Activated CD8-positive, alpha-beta memory T cell treated with anti-CD3 and anti-CD28 coated beads, Interleukin-2, amount 50 U/mL, for 1 hour (primary cell): ENCODE results near the gene ADCY5.

Source experiments
- DNase-seq: peaks from one replicate; pipeline ENCODE4 v3.0.0-alpha.2; 2020; ENCODE audit errors: extremely low read depth

The ADCY5 gene

DNA sequence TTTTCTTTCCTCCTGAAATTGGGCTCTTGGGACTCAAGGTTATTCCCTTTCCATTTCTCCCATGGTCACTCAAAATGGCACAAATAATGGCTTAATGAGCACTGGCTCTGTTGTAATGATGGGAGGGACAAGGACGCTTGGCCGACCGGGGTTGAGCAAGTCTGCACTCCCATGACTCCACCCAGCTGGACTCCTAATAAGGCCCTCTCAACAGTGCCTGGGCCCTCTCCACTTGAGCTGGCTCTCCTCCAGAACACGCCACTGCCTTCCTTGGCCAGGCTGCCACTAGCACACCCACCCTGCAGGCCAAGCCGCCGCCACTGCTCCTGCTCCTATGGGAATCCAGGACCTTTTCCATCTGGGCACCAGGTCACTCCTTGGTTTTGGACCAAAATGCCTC, 42.3 kb downstream of the ADCY5 start:
- DNase-seq, result no peak

- DNase-seq, result no peak
Observed at GRCh38 chr3:123405936-123406510, 42.9 kb downstream of the ADCY5 start.

- DNase-seq, result no peak
Observed at GRCh38 chr3:123405021-123405420, 43.9 kb downstream of the ADCY5 start.

- no peak for DNase-seq
Observed at GRCh38 chr3:123404391-123404790, 44.5 kb downstream of the ADCY5 start.

- DNase-seq, result no peak
Observed at GRCh38 chr3:123401836-123402530, 46.9 kb downstream of the ADCY5 start.

- DNase-seq, result no peak
Observed at GRCh38 chr3:123400169-123400568, 48.7 kb downstream of the ADCY5 start.

DNA sequence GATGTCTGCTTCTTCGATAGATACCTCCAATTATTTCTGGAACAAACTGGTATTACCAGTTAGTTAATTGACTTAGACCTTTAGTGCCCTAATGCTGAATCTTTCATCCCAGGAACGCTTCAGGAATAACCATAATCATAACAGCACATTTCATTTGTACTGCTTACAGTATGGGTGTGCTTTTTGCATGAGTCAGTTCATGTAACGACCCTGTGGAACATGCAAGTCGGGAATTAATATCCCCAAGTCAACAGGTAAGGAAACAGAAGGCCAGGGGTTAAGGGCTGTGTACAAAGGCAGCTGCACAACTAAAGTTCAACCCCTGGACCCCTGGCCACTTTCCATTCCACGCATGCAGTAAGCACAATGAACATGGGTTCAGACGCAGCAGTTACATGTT, 49.2 kb downstream of the ADCY5 start:
- DNase-seq, result no peak

GRCh38 chr3:123397921-123398785, 50.7 kb downstream of the ADCY5 start:
- no peak for DNase-seq

- no peak for DNase-seq
Observed at GRCh38 chr3:123397050-123397590, 51.8 kb downstream of the ADCY5 start.

DNA sequence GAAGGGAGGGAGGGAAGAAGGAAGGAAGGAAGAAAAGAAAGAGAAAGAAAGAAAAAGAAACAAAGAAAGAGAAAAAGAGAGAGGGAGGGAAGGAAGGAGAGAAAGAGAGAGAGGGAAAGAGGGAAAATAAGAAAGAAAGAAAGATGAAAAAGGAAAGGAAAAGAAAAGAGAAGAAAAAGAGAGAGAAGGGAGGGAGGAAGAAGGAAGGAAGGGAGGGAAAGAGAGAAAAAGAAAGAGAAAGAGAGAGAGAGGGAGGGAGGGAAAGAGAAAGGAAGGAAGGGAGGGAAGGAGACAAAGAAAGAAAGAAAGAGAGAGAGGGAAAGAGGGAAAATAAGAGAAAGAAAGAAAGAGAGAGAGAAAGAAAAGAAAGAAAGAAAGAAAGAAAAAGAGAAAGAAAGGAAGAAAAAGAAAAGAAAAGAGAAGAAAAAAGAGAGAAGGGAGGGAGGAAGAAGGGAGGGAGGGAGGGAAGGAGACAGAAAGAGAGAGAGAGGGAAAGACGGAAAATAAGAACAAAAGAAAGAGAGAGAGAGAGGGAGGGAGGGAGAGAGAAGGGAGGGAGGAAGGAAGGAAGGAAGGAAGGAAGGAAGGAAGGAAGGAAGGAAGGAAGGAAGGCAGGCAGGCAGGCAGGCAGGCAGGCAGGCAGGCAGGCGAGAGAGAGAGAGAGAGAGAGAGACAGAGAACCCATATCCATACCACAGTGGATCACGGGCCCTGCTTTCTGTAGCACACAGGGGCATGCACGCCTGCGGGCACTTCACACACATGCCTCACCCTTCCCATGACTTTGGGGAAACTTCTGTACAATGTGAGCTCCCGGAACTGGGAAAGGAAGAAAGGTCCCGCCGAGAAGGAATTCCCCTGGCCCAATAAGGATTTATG, 52.5 kb downstream of the ADCY5 start:
- DNase-seq, result no peak

DNA sequence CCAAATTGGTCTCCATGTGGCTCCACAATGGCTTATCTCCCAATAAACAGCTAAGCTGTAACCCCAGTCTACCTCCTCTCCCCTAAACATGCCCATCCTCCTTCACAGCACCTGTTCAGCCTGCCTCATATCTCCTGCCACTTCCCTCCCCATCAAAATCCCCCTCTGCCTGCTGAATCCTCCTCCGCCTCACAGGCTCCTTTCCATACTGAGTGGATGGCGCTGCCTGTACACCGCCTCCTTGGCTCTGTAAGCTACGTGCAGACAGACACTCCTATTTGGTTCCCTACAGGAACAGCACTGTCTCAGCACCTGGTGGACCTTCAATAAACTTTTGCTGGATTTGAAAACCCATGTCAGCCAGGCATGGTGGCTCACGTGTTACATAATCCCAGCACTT, 53.7 kb downstream of the ADCY5 start:
- no peak for DNase-seq

- no peak for DNase-seq
Observed at GRCh38 chr3:123394391-123395020, 54.4 kb downstream of the ADCY5 start.

GRCh38 chr3:123392871-123393620, 55.8 kb downstream of the ADCY5 start:
- DNase-seq, result no peak

- no peak for DNase-seq
Observed at GRCh38 chr3:123392368-123392767, 56.5 kb downstream of the ADCY5 start.

DNA sequence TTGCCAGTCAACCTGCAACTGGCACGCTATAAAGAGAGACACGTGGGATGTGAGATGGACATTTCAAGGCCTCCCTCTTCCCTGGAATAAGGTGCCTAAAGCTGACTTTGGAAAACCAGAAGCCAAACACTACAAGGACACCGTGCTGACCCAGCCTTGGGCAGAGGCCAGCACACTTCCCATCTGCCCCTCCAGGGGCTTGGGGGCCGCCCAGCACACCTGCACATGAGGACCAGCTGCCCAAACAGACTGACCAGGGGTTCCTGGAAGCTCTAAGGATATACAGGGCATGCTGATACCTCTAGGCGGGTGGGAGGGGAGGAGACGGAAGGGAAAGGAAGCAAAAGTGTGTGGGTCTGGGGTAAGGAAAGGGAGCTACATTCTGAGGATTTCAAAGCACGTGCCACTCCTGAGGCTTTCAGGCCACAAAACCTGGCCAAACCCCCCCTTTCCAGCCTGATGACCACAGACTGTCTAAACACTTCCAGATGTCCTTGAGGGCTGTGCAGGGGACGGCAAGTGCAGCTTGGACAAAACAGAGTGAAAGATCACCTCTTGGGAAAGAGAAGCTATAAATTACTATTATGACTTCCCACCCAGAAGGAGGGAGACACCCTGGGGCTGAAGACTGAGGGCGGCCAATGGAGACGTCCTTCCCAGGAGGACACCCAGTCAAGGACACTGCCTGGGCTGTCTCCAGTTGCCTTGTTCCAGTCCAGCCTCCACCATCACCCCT, 57.9 kb downstream of the ADCY5 start:
- DNase-seq, result no peak

- DNase-seq, result no peak
Observed at GRCh38 chr3:123389628-123389918, 59.3 kb downstream of the ADCY5 start.

- DNase-seq, result no peak
Observed at GRCh38 chr3:123388811-123389627, 59.9 kb downstream of the ADCY5 start.

DNA sequence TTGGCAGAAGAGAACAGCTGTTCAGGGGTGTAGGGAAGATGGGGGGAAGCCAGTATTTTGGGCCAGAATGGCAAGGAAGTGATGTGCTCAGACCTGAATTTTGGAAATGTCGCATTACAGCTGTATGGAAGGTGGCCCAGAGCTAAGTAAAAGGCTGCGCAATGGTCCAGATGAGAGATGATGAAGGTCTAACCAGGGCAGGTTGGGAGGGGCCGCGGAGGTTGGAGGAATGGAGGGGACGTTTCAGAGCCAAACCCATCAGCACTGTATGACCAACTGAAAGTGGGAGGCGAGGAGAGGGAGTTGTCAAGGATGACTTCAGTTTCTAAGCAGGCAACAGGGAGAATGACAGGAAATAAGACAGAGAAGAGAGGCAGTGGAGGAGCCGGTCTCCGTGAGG, 60.8 kb downstream of the ADCY5 start:
- no peak for DNase-seq

- DNase-seq, result no peak
Observed at GRCh38 chr3:123387532-123387931, 61.4 kb downstream of the ADCY5 start.
